CD4-positive, alpha-beta memory T cell (primary cell): ENCODE results near the gene GPR132. TPM values are rescaled to one million over a fixed set of nuclear protein-coding genes. Genes with fewer than 3 reads are reported as not detected.

Experiments used
- CTCF ChIA-PET: fragments of 350-600 bp; sonication (Branson Sonifier 250); formaldehyde crosslinking; loops from one replicate; lab custom pipeline; 2021; ENCODE audit warnings: inconsistent platforms; ENCODE audit not compliant: partially characterized antibody; lab: Charles Lee
- POLR2A ChIA-PET: fragments of 350-600 bp; sonication (Branson Sonifier 250); formaldehyde crosslinking; loops from one replicate; lab custom pipeline; 2021; ENCODE audit not compliant: partially characterized antibody; lab: Charles Lee
- DNase-seq, 5 donors: peaks; one replicate each; pipeline versions ENCODE4 v3.0.0 to v3.0.0-alpha.2; 2020 to 2022; ENCODE audit warnings: mixed read lengths in 1 of 5
- H3K27ac ChIP-seq: one replicate; pipeline ENCODE4 v1.7.0; 2013; ENCODE audit warnings: low read depth, low read length
- H3K27me3 ChIP-seq: 2 replicates; pipeline ENCODE4 v1.7.0; 2013; ENCODE audit warnings: mild to moderate bottlenecking, low read length, moderate library complexity; ENCODE audit not compliant: insufficient read depth
- H3K36me3 ChIP-seq: 2 replicates; pipeline ENCODE4 v1.7.0; 2013; ENCODE audit warnings: mild to moderate bottlenecking, low read length, moderate library complexity; ENCODE audit not compliant: insufficient read depth
- H3K4me1 ChIP-seq: 2 replicates; pipeline ENCODE4 v1.7.0; 2013; ENCODE audit warnings: mild to moderate bottlenecking, low read length, moderate library complexity; ENCODE audit not compliant: insufficient read depth
- H3K4me3 ChIP-seq, 2 donors: one replicate each; pipeline ENCODE4 v1.7.0; 2013; ENCODE audit warnings: low read length in 2 of 2, mild to moderate bottlenecking in 1 of 2
- H3K9me3 ChIP-seq, 2 donors: one replicate each; pipeline ENCODE4 v1.7.0; 2013; ENCODE audit warnings: low read length in 2 of 2, control low read depth in 1 of 2; ENCODE audit not compliant: control insufficient read depth in 1 of 2
- H3K27ac Mint-ChIP-seq, 7 donors: one replicate each; pipeline ENCODE4 v1.8.0; 2020 to 2021; ENCODE audit warnings: mixed read lengths in 7 of 7, mild to moderate bottlenecking in 6 of 7, inconsistent platforms in 3 of 7, moderate library complexity in 3 of 7
- H3K27me3 Mint-ChIP-seq, 2 donors: one replicate each; pipeline ENCODE4 v1.8.0; 2020 to 2021; ENCODE audit warnings: mixed read lengths in 2 of 2
- H3K36me3 Mint-ChIP-seq, 2 donors: one replicate each; pipeline ENCODE4 v1.8.0; 2020 to 2021; ENCODE audit warnings: mixed read lengths in 2 of 2, inconsistent platforms in 1 of 2, mild to moderate bottlenecking in 1 of 2
- H3K4me1 Mint-ChIP-seq, 4 donors: one replicate each; pipeline ENCODE4 v1.8.0; 2020 to 2021; ENCODE audit warnings: mixed read lengths in 4 of 4, mild to moderate bottlenecking in 1 of 4
- H3K4me3 Mint-ChIP-seq, 8 donors: one replicate each; pipeline ENCODE4 v1.8.0; 2020 to 2021; ENCODE audit warnings: mixed read lengths in 8 of 8, mild to moderate bottlenecking in 7 of 8, moderate library complexity in 6 of 8, inconsistent platforms in 3 of 8
- H3K9me3 Mint-ChIP-seq, 8 donors: one replicate each; pipeline ENCODE4 v1.8.0; 2020 to 2021; ENCODE audit warnings: mixed read lengths in 8 of 8, mild to moderate bottlenecking in 5 of 8, inconsistent platforms in 3 of 8, moderate library complexity in 1 of 8
- intact Hi-C: fragments of 100-400 bp; cut with micrococcal nuclease; formaldehyde crosslinking; loops from one replicate; pipeline ENCODE4 v1.15.1; 2023
- polyA plus RNA-seq, 2 donors: library from polyadenylated mRNA; unstranded; fragments of 300-500 nt; fragmentation: Illumina TruSeq; gene quantifications; one replicate each; pipeline ENCODE4 v1.2.3, GENCODE V29; 2021
- total RNA-seq, 2 experiments: library from RNA; stranded (reverse); gene quantifications; one replicate each; pipeline ENCODE4 v1.2.3, GENCODE V29; 2021

GPR132 gene
- total and polyA plus RNA-seq, 4 experiments from 2014 or later: 4.9 to 49.2 (median 43.7) TPM

DNA sequence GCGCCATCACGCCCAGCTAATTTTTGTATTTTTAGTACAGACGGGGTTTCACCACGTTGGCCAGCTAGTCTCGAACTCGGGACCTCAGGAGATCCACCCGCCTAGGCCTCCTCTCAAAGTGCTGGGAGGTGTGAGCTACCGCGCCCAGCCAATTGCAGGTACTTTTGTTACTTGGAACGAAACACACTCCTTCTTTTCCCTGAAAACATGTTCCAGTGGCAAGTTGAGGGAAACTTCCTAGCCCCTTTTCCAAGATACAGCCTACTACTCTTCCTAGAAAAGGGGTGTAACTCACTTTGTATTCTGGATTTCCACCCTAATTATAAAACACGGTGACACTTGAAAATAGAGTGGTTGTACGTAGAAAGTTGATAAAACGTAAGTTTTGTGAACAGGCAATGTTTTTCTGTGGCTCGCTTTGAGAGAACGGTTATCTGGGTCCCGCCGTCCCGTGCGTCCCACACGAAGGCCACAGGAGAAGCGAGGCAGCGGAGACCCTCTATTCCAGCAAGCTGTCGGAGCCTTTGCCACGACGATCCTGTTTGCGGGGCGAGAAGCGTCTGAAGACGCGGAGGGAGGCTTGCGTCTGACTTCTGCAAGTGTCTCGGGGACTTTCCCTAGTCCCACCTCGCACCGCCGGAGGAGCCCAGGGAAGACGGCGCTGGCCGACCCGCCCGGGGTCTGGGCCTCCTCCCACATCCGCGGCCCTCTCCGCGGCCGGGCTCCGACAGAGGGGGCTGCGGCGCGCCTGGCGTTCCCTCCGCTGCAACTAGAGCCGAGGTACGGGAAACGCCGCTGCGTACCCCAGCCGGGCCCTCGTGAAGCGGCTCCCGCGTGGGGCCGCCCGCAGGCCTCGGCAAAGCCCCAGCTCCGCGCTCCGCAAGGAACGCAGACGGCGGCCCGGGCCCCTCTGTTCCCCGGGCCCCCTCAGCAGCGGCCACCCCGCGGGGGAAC lies 45.1 kb downstream of the GPR132 start:
- peak; percentile 61 to 83 (median 68) for DNase-seq

DNA sequence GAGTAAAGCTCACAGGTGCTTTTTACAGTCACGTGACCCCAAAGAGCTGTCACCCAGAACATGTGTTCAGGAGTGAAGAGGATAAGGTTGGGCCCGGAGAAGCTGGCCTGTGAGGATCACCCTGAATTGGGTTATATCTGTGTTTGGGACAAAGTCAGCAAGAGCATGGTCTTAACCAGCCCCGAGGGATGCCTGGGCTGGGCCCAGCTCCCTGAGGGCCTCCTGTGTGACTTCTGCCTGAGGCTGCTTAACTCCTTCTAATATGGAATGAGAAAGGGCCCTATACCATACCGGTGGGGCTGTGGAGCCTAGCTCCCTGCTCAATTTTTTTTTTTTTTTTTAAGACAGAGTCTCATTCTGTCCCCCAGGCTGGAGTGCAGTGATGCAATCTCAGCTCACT lies 46.8 kb downstream of the GPR132 start:
- POLR2A ChIA-PET: interaction anchor here (4.6 to 4.9 kb wide), 2 partner anchors 34 to 45 kb away, joined by 32 to 70 read pairs; partner anchors contain the start of genes CLBA1 and GPR132

More for the DNA sequence above, 45.1 kb downstream of the GPR132 start:
- no peaks in the 10 kb centered on the region for H3K9me3 ChIP-seq
- CTCF ChIA-PET: interaction anchor here (1.0 to 6.6 kb wide), 4 partner anchors 8 to 36 kb away, joined by 4 to 46 read pairs (median 9); partner anchors contain the start of gene CLBA1
- intact Hi-C loops: loop anchor here (2.0 to 5.0 kb wide), 5 partner anchors 43 to 1303 kb away; partner anchors contain the start of genes SIVA1, TEDC1, XRCC3 and ZFYVE21
- H3K27ac ChIP-seq: peak overlapping the region; percentile 75
- peaks cover 4 to 9% of the 10 kb centered on the region in 2 donors for H3K36me3 Mint-ChIP-seq
- peak overlapping the region; percentile 92 to 98 (median 94) for H3K4me3 Mint-ChIP-seq
- H3K4me1 Mint-ChIP-seq: peaks cover 34 to 84% (median 61%) of the 10 kb centered on the region in 4 donors
- peaks cover 0 to 1% of the 10 kb centered on the region in 2 donors for H3K27me3 Mint-ChIP-seq
- H3K4me1 ChIP-seq: peaks cover 72% of the 10 kb centered on the region
- POLR2A ChIA-PET: interaction anchor here (0.7 to 4.9 kb wide), 18 partner anchors 9 to 465 kb away, joined by 3 to 70 read pairs (median 6); partner anchors contain the start of genes BRF1, CLBA1, GPR132 and PACS2
- no peaks in the 10 kb centered on the region for H3K9me3 Mint-ChIP-seq
- H3K4me3 ChIP-seq: peak overlapping the region; percentile 42 to 69
- no peaks in the 10 kb centered on the region for H3K36me3 ChIP-seq
- H3K27ac Mint-ChIP-seq: peak overlapping the region; percentile 94 to 97 (median 96)
- no peaks in the 10 kb centered on the region for H3K27me3 ChIP-seq

DNA sequence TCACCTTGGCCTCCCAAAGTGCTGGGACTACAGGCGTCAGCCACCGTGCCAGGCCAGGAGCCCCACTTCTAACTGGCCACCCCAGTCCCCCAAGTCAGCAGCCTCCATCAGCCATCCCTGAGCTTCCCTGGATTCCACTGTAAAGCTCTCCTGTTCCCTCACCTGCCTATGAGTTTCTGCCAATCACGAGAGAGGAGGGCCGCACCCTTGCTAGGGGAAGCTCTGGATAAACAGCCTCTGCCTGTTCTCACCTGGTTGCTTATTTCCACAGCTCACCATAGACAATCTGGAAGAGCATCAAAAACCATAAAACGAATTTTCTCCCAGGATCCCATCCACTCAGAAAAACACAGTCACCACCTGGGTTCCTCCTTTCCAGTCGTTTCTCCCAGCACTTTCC lies 49.3 kb downstream of the GPR132 start:
- Histone ChIP-seq H3K4me1 (peaks cover 78% of the 10 kb centered on the region), H3K9me3 (no peaks in the 10 kb centered on the region), H3K27ac (peak overlapping the region; percentile 63), H3K4me3 (no peak overlapping the region), H3K27me3 (no peaks in the 10 kb centered on the region), H3K36me3 (peaks cover 10% of the 10 kb centered on the region)
- Mint-ChIP-seq H3K27ac (peak overlapping the region; percentile 77 to 95 (median 90)), H3K9me3 (no peaks in the 10 kb centered on the region), H3K36me3 (peaks cover 4 to 22% of the 10 kb centered on the region in 2 donors), H3K4me3 (peak overlapping the region in 7 of 8 donors; percentile 29 to 70 (median 66)), H3K4me1 (peaks cover 56 to 84% (median 71%) of the 10 kb centered on the region in 4 donors), H3K27me3 (peaks cover 0 to 1% of the 10 kb centered on the region in 2 donors)
- POLR2A ChIA-PET: interaction anchor here (1.7 to 2.2 kb wide), 3 partner anchors 10 to 50 kb away, joined by 3 to 12 read pairs (median 5); partner anchors contain the start of gene GPR132
- no peak for DNase-seq
- intact Hi-C loops: no loop called here
- CTCF ChIA-PET: interaction anchor here (2.2 kb wide), 1 partner anchor 30 kb away, joined by 16 read pairs; no protein-coding TSS in a partner anchor

More for the DNA sequence above, 46.8 kb downstream of the GPR132 start:
- Mint-ChIP-seq H3K27me3 (peaks cover 0 to 1% of the 10 kb centered on the region in 2 donors), H3K36me3 (peaks cover 4 to 6% of the 10 kb centered on the region in 2 donors), H3K4me3 (peak overlapping the region in 7 of 8 donors; percentile 92 to 98 (median 93)), H3K27ac (peak overlapping the region in 6 of 7 donors; percentile 13 to 97 (median 80)), H3K4me1 (peaks cover 50 to 87% (median 67%) of the 10 kb centered on the region in 4 donors), H3K9me3 (no peaks in the 10 kb centered on the region)
- CTCF ChIA-PET: interaction anchor here (0.9 to 6.6 kb wide), 3 partner anchors 16 to 72 kb away, joined by 3 to 46 read pairs (median 3); no protein-coding TSS in a partner anchor
- Histone ChIP-seq H3K36me3 (no peaks in the 10 kb centered on the region), H3K27ac (no peak overlapping the region), H3K4me1 (peaks cover 78% of the 10 kb centered on the region), H3K4me3 (no peak overlapping the region), H3K9me3 (no peaks in the 10 kb centered on the region), H3K27me3 (no peaks in the 10 kb centered on the region)
- intact Hi-C loops: no loop called here
- no peak for DNase-seq

DNA sequence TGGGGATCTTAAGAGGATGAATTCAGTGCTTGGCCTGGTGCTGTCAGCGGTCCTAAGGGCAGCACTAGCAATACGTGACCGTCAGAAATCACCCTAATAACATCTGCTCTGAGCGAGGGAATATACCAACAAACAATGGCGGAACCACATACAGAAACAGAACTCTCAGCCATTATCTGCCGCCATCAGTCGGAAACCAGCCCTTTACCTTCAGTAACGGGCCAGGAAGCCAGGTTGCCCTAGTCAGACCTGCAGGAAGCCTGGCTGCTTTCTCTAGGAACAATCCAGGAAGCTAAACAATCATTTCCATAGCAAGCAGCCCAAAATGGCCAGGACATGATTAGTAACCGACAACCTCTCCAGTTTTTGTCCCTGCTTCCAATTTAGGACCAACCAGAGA lies 50.0 kb downstream of the GPR132 start:
- no peak overlapping the region for H3K4me3 ChIP-seq
- peak overlapping the region; percentile 28 to 70 (median 56) for H3K4me3 Mint-ChIP-seq
- no peaks in the 10 kb centered on the region for H3K9me3 Mint-ChIP-seq
- peaks cover 17% of the 10 kb centered on the region for H3K36me3 ChIP-seq
- peak overlapping the region; percentile 77 to 95 (median 89) for H3K27ac Mint-ChIP-seq
- H3K27ac ChIP-seq: peak overlapping the region; percentile 63
- peaks cover 56 to 83% (median 70%) of the 10 kb centered on the region in 4 donors for H3K4me1 Mint-ChIP-seq
- peak in 2 of 5 donors; percentile 24 to 39 for DNase-seq
- intact Hi-C loops: no loop called here
- POLR2A ChIA-PET: interaction anchor here (1.7 to 2.2 kb wide), 3 partner anchors 10 to 50 kb away, joined by 3 to 12 read pairs (median 5); partner anchors contain the start of gene GPR132
- H3K4me1 ChIP-seq: peaks cover 78% of the 10 kb centered on the region
- H3K36me3 Mint-ChIP-seq: peaks cover 4 to 27% of the 10 kb centered on the region in 2 donors
- H3K9me3 ChIP-seq: no peaks in the 10 kb centered on the region
- H3K27me3 Mint-ChIP-seq: peaks cover 0 to 1% of the 10 kb centered on the region in 2 donors
- CTCF ChIA-PET: interaction anchor here (2.2 kb wide), 1 partner anchor 31 kb away, joined by 16 read pairs; no protein-coding TSS in a partner anchor
- no peaks in the 10 kb centered on the region for H3K27me3 ChIP-seq

DNA sequence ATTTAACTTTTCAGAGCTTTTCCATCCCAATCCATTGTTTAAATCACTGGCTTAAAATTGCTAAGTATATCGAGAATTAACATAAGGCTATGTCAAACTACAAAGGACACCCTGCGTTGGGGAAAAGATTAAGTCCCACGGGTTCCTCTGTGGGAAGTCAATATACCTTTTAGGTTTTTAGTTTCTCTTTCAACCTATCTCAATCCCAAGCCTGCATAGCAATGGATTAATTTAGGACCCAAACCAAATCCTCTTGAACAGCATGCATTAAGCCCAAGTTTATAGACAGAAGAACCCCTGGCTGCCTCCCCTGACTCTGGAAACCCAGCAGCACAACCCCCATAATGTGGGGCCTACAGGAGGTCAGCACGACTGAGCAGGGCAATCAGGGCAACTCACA lies 50.6 kb downstream of the GPR132 start:
- no peaks in the 10 kb centered on the region for H3K9me3 Mint-ChIP-seq
- H3K27ac ChIP-seq: peak overlapping the region; percentile 63
- H3K36me3 ChIP-seq: peaks cover 23% of the 10 kb centered on the region
- peaks cover 72% of the 10 kb centered on the region for H3K4me1 ChIP-seq
- H3K4me3 ChIP-seq: peak overlapping the region in 1 of 2 donors; percentile 10
- no peaks in the 10 kb centered on the region for H3K9me3 ChIP-seq
- peak overlapping the region; percentile 77 to 91 (median 86) for H3K27ac Mint-ChIP-seq
- no peak for DNase-seq
- intact Hi-C loops: loop anchor here (5.0 kb wide), 1 partner anchor 37 kb away; the partner anchor contains the start of gene AHNAK2
- peaks cover 56 to 77% (median 66%) of the 10 kb centered on the region in 4 donors for H3K4me1 Mint-ChIP-seq
- peak overlapping the region in 5 of 8 donors; percentile 37 to 70 (median 63) for H3K4me3 Mint-ChIP-seq
- POLR2A ChIA-PET: interaction anchor here (0.6 to 2.2 kb wide), 2 partner anchors 7 to 11 kb away, joined by 3 to 12 read pairs; no protein-coding TSS in a partner anchor
- H3K36me3 Mint-ChIP-seq: peaks cover 8 to 29% of the 10 kb centered on the region in 2 donors
- H3K27me3 Mint-ChIP-seq: no peaks in the 10 kb centered on the region
- CTCF ChIA-PET: interaction anchor here (1.5 to 2.2 kb wide), 2 partner anchors 31 to 41 kb away, joined by 3 to 16 read pairs; no protein-coding TSS in a partner anchor
- H3K27me3 ChIP-seq: no peaks in the 10 kb centered on the region

DNA sequence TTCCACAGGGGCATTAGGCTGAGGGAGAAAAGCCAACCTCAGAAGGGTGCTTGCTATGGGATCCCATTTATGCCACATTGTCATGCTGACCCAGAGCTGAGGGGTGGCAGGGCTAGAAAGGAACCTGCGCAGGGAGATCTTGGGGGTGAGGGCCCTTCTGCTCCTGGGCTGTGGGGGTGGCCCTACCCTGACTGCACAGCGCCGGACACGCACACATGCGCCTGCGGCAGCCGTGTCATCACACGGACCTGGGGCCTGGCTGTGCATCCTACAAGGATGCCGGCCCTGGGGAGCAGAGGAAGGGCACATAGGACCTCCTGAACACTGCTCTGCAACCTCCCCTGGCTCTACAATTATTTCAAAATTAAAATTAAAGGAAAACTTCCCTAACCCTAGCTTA lies 51.2 kb downstream of the GPR132 start:
- ChIA-PET POLR2A (interaction anchor here (0.6 to 2.2 kb wide), 2 partner anchors 8 to 11 kb away, joined by 3 to 12 read pairs; no protein-coding TSS in a partner anchor), CTCF (interaction anchor here (1.5 kb wide), 1 partner anchor 41 kb away, joined by 3 read pairs; no protein-coding TSS in a partner anchor)
- peaks cover 52 to 71% (median 61%) of the 10 kb centered on the region in 4 donors for H3K4me1 Mint-ChIP-seq
- H3K27me3 Mint-ChIP-seq: no peaks in the 10 kb centered on the region
- peaks cover 11 to 31% of the 10 kb centered on the region in 2 donors for H3K36me3 Mint-ChIP-seq
- Histone ChIP-seq H3K27me3 (no peaks in the 10 kb centered on the region), H3K9me3 (no peaks in the 10 kb centered on the region), H3K27ac (peak overlapping the region; percentile 63), H3K36me3 (peaks cover 28% of the 10 kb centered on the region), H3K4me1 (peaks cover 66% of the 10 kb centered on the region), H3K4me3 (peak overlapping the region in 1 of 2 donors; percentile 10)
- peak overlapping the region in 3 of 8 donors; percentile 56 to 70 (median 66) for H3K4me3 Mint-ChIP-seq
- no peak for DNase-seq
- peak overlapping the region; percentile 77 to 91 (median 86) for H3K27ac Mint-ChIP-seq
- no peaks in the 10 kb centered on the region for H3K9me3 Mint-ChIP-seq
- intact Hi-C loops: loop anchor here (5.0 kb wide), 1 partner anchor 37 kb away; the partner anchor contains the start of gene AHNAK2
